Measurements from ENCODE around the gene ZNF226. TPM values are rescaled to one million over a fixed set of nuclear protein-coding genes. Genes with fewer than 3 reads are reported as not detected.
"Not testable (repeated sequence)": the region's sequence is repeated elsewhere in the genome, so short reads cannot be mapped to it uniquely, and the experiment has no call there.

Gene ZNF226
- total RNA-seq, 1 donor from 2014 or later, result 37.7 TPM

DNA sequence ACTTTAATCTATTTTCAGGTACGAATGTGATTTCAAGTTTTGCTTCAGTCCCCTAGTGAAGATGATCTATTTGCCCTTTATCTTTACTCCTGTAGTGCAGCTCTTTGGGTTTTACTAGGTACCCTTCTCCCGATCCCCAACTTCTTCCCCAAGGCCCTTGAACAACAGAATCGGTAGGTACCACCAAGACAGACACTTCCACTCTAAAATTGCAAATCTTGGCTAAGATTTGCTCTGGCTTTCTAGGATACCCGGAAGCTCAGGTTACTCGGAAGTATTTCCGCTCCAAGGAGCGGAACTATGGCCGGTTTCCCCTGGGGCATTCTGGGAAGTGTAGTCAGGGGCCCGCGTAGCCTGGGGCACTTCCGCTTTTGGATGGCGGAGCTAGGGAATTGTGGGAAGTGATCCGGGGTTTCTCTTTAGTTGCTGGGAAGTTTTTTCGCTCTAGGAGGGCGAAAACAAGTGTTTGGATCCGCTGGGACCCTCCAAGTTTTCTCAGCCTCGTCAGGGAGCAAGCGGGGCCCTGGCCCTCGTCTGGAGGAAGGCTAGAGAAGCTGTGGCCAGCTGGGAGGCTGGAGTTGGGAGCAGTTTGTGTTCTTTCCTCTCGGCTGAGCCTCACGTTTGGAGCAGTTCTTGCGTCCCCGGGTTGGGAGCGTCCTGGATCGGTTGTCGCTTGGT, 42.4 kb downstream of the ZNF226 start:
- Mint-ChIP-seq H3K4me3 (peak overlapping the region; percentile 94), H3K36me3 (ENCODE audit: low read depth) (peaks cover 14% of the 10 kb centered on the region), H3K4me1 (peaks cover 8% of the 10 kb centered on the region), H3K27ac (peak overlapping the region; percentile 86), H3K27me3 (peaks cover 3% of the 10 kb centered on the region), H3K9me3 (peaks cover 9% of the 10 kb centered on the region)
- ChIA-PET CTCF (no interaction called here), POLR2A (interaction anchor here (0.6 to 2.6 kb wide), 5 partner anchors 42 to 656 kb away, joined by 3 to 32 read pairs (median 6); partner anchors contain the start of genes ZNF180, ZNF224, ZNF226 and ZNF235)
- DNase-seq (peak; percentile 71), ATAC-seq (ENCODE audit: low read depth) (peak; percentile 91)
- intact Hi-C loops (cut with micrococcal nuclease), result loop anchor here (1.0 to 5.0 kb wide), 7 partner anchors 42 to 305 kb away; partner anchors contain the start of genes ZNF222, ZNF225, ZNF226 and ZNF233
- TF ChIP-seq, protein P1, sequence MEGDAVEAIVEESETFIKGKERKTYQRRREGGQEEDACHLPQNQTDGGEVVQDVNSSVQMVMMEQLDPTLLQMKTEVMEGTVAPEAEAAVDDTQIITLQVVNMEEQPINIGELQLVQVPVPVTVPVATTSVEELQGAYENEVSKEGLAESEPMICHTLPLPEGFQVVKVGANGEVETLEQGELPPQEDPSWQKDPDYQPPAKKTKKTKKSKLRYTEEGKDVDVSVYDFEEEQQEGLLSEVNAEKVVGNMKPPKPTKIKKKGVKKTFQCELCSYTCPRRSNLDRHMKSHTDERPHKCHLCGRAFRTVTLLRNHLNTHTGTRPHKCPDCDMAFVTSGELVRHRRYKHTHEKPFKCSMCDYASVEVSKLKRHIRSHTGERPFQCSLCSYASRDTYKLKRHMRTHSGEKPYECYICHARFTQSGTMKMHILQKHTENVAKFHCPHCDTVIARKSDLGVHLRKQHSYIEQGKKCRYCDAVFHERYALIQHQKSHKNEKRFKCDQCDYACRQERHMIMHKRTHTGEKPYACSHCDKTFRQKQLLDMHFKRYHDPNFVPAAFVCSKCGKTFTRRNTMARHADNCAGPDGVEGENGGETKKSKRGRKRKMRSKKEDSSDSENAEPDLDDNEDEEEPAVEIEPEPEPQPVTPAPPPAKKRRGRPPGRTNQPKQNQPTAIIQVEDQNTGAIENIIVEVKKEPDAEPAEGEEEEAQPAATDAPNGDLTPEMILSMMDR (IDR thresholded peaks at IDR 0.05), result no peak

DNA sequence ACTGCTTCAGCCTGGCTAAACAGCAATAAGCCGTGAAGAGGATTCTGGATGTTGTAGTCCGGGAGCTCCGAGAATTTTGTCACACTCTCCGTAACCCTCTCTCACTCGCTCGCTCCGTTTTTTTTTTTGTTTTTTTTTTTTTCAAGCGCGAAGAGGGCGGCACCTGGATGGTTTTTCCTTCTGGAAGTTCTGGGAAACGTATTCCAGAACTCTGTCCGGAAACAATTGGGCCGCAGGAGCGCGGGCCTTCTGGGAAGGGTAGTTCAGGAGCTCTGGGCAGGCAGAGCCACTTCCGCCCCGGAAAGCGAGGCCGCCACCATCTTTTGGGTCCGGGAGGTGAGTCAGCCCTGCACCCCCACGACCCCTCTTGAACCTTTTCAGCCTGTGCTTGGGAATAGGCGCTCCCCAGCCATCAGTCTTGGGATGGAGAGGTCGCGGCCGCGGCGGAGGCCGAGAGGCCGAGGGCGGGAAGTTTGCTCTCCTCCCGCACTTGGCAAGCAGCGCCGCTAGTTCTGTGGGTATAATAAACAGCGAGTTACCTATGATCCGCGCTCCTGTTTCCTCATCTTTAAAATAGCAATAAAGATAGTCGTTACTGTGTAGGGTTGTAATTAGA, 47.5 kb downstream of the ZNF226 start, which contains the start of gene ZNF227:
ZNF227 (plus strand) TSS at position 283 of the 616 bp plus-strand sequence. CDS start 5,261 bp downstream, outside the sequence.
- TF ChIP-seq, protein P1 (IDR thresholded peaks at IDR 0.05), result no peak
- Mint-ChIP-seq H3K9me3 (no peaks in the 10 kb centered on the region), H3K27ac (peak within 1 kb of the TSS; percentile 89), H3K4me3 (peak within 1 kb of the TSS; percentile 95), H3K4me1 (peaks cover 20% of the 10 kb centered on the region), H3K27me3 (no peaks in the 10 kb centered on the region), H3K36me3 (ENCODE audit: low read depth) (peaks cover 43% of the 10 kb centered on the region)
- ATAC-seq (ENCODE audit: low read depth) (peak; percentile 93), DNase-seq (peak; percentile 69)
- POLR2A ChIA-PET, result interaction anchor here (0.6 to 2.1 kb wide), 16 partner anchors 15 to 1214 kb away, joined by 3 to 35 read pairs (median 4); partner anchors contain the start of genes ZNF180, ZNF224, ZNF226 and ZNF233
- CTCF ChIA-PET, result no interaction called here
- intact Hi-C loops (cut with micrococcal nuclease), result loop anchor here (1.0 to 10.0 kb wide), 9 partner anchors 47 to 680 kb away; partner anchors contain the start of genes TOMM40, ZNF180, ZNF225 and ZNF226

DNA sequence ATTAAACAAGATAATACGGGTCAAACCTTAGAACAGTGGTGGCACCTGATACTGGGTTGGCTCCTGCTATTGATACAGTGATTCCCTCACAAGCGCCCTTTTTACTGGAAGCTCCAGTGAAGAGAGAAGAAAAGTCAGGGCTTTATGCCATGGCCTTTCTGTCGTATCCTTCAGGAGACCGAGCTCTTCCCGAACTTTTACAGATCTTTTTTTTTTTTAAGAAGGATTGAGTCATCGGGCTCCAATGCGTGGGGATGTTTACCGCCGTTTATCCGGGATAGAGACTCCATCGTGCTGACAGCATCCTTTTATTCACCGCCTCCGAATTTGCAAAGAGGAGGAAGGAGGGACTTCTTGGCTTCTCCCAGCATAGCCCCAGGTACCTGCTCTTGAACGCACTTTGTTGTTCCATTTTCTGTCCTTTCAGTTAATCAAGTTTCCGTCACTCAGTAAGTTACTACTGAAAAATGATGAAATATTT, 48.0 kb downstream of the ZNF226 start:
- Mint-ChIP-seq H3K27ac (peak overlapping the region; percentile 89), H3K36me3 (ENCODE audit: low read depth) (peaks cover 43% of the 10 kb centered on the region), H3K9me3 (no peaks in the 10 kb centered on the region), H3K27me3 (no peaks in the 10 kb centered on the region), H3K4me1 (peaks cover 17% of the 10 kb centered on the region), H3K4me3 (peak overlapping the region; percentile 95)
- TF ChIP-seq, protein P1 (IDR thresholded peaks at IDR 0.05), result no peak
- intact Hi-C loops (cut with micrococcal nuclease), result loop anchor here (1.0 to 10.0 kb wide), 9 partner anchors 48 to 679 kb away; partner anchors contain the start of genes TOMM40, ZNF180, ZNF225 and ZNF226
- CTCF ChIA-PET, result no interaction called here
- POLR2A ChIA-PET, result interaction anchor here (0.6 to 2.1 kb wide), 9 partner anchors 47 to 1214 kb away, joined by 3 to 35 read pairs (median 4); partner anchors contain the start of genes ZNF180, ZNF226, ZNF233 and ZNF235
- DNase-seq (no peak), ATAC-seq (ENCODE audit: low read depth) (no peak)

DNA sequence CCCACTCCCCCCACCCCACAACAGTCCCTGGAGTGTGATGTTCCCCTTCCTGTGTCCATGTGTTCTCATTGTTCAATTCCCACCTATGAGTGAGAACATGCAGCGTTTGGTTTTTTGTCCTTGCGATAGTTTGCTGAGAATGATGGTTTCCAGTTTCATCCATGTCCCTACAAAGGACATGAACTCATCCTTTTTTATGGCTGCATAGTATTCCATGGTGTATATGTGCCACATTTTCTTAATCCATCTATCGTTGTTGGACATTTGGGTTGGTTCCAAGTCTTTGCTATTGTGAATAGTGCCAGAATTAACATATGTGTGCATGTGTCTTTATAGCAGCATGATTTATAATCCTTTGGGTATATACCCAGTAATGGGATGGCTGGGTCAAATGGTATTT, 55.0 kb downstream of the ZNF226 start:
- intact Hi-C loops (cut with micrococcal nuclease), result loop anchor here (10.0 kb wide), 1 partner anchor 285 kb away; the partner anchor contains the start of gene ZNF45

DNA sequence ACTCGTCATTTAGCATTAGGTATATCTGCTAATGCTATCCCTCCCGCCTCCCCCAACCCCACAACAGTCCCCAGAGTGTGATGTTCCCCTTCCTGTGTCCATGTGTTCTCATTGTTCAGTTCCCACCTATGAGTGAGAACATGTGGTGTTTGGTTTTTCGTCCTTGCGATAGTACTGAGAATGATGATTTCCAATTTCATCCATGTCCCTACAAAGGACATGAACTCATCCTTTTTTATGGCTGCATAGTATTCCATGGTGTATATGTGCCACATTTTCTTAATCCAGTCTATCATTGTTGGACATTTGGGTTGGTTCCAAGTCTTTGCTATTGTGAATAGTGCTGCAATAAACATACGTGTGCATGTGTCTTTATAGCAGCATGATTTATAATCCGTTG, 55.9 kb downstream of the ZNF226 start:
- ATAC-seq (ENCODE audit: low read depth); H3K4me3 Mint-ChIP-seq; POLR2A ChIA-PET; intact Hi-C loops (cut with micrococcal nuclease); H3K4me1 Mint-ChIP-seq; DNase-seq; H3K27ac Mint-ChIP-seq; H3K27me3 Mint-ChIP-seq; CTCF ChIA-PET; H3K9me3 Mint-ChIP-seq: not testable (repeated sequence)
- H3K36me3 Mint-ChIP-seq (ENCODE audit: low read depth), result peaks cover 65% of the 10 kb centered on the region

More for the DNA sequence above, 55.0 kb downstream of the ZNF226 start:
- H3K27me3 Mint-ChIP-seq; POLR2A ChIA-PET; H3K4me1 Mint-ChIP-seq; CTCF ChIA-PET; H3K4me3 Mint-ChIP-seq; H3K27ac Mint-ChIP-seq; H3K9me3 Mint-ChIP-seq; ATAC-seq (ENCODE audit: low read depth); DNase-seq: not testable (repeated sequence)
- H3K36me3 Mint-ChIP-seq (ENCODE audit: low read depth), result peaks cover 65% of the 10 kb centered on the region

DNA sequence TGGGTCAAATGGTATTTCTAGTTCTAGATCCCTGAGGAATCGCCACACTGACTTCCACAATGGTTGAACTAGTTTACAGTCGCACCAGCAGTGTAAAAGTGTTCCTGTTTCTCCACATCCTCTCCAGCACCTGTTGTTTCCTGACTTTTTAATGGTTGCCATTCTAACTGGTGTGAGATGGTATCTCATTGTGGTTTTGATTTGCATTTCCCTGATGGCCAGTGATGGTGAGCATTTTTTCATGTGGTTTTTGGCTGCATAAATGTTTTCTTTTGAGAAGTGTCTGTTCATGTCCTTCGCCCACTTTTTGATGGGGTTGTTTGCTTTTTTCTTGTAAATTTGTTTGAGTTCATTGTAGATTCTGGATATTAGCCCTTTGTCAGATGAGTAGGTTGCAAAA, 56.4 kb downstream of the ZNF226 start:
- H3K4me1 Mint-ChIP-seq; ATAC-seq (ENCODE audit: low read depth); H3K4me3 Mint-ChIP-seq; POLR2A ChIA-PET; H3K9me3 Mint-ChIP-seq; DNase-seq; H3K27ac Mint-ChIP-seq; intact Hi-C loops (cut with micrococcal nuclease); H3K27me3 Mint-ChIP-seq; CTCF ChIA-PET: not testable (repeated sequence)
- peaks cover 65% of the 10 kb centered on the region for H3K36me3 Mint-ChIP-seq (ENCODE audit: low read depth)

Other genes with a start within 250 kb of the ZNF226 start
- 17.2 and 19.1 TPM in 2 replicates for gene ZNF45, start 229.8 kb upstream of the ZNF226 start, total RNA-seq
- 2.6 TPM in 2 replicates for gene ZNF221, start 213.9 kb upstream of the ZNF226 start, total RNA-seq
- gene ZNF155, start 180.9 kb upstream of the ZNF226 start, total RNA-seq, result 7.0 and 9.4 TPM in 2 replicates
- 12.1 and 15.0 TPM in 2 replicates for gene ZNF230, start 162.1 kb upstream of the ZNF226 start, total RNA-seq
- gene ZNF222, start 139.7 kb upstream of the ZNF226 start, total RNA-seq, result 6.0 and 6.7 TPM in 2 replicates
- 3.6 and 4.5 TPM in 2 replicates for gene ZNF223, start 113.1 kb upstream of the ZNF226 start, total RNA-seq
- gene ZNF284, start 92.9 kb upstream of the ZNF226 start, total RNA-seq, result 2.1 and 2.3 TPM in 2 replicates
- gene ZNF224, start 70.7 kb upstream of the ZNF226 start, total RNA-seq, result 49.2 and 53.3 TPM in 2 replicates
- gene ZNF225, start 51.7 kb upstream of the ZNF226 start, total RNA-seq, result 7.9 and 9.2 TPM in 2 replicates
- gene ZNF234, start 23.5 kb upstream of the ZNF226 start, total RNA-seq, result 14.8 and 18.8 TPM in 2 replicates
- 33.1 and 36.9 TPM in 2 replicates for gene ZNF227, start 47.4 kb downstream of the ZNF226 start, total RNA-seq
- gene ZNF233, start 94.8 kb downstream of the ZNF226 start, total RNA-seq, result 0.18 and 0.81 TPM in 2 replicates
- gene ZNF235, start 139.9 kb downstream of the ZNF226 start, total RNA-seq, result 11.6 and 14.5 TPM in 2 replicates
- gene ZNF112, start 191.6 kb downstream of the ZNF226 start, total RNA-seq, result 2.5 and 2.8 TPM in 2 replicates
- 4.5 TPM in 2 replicates for gene ZNF285, start 236.5 kb downstream of the ZNF226 start, total RNA-seq

Measured in activated B cell treated with CpG ODN at 0.5 μM for 24 hours (primary cell).